Adipocyte (in vitro differentiated cells): ENCODE measurements around the gene MTUS2.

ENCODE experiments used
- DNase-seq: peaks from one replicate; pipeline ENCODE4 v3.0.0-alpha.2; 2015; ENCODE audit warnings: low read depth
- H3K27me3 ChIP-seq: replicated peaks from 2 replicates; pipeline ENCODE4 v1.7.0; 2013; ENCODE audit warnings: mild to moderate bottlenecking, low read length, moderate library complexity; ENCODE audit not compliant: control insufficient read depth, insufficient read depth
- H3K36me3 ChIP-seq: 2 replicates; pipeline ENCODE4 v1.7.0; 2013; ENCODE audit warnings: low read length, mild to moderate bottlenecking, moderate library complexity; ENCODE audit not compliant: control insufficient read depth, insufficient read depth, severe bottlenecking
- H3K4me1 ChIP-seq: 2 replicates; pipeline ENCODE4 v1.7.0; 2013; ENCODE audit warnings: mild to moderate bottlenecking, low read length, moderate library complexity; ENCODE audit not compliant: control insufficient read depth, insufficient read depth
- H3K4me3 ChIP-seq: 2 replicates; pipeline ENCODE4 v1.7.0; 2013; ENCODE audit warnings: mild to moderate bottlenecking, low read length, moderate library complexity
- H3K9ac ChIP-seq: 2 replicates; pipeline ENCODE4 v1.7.0; 2013; ENCODE audit warnings: mild to moderate bottlenecking, low read length, moderate library complexity
- H3K9me3 ChIP-seq: 2 replicates; pipeline ENCODE4 v1.7.0; 2013; ENCODE audit warnings: mild to moderate bottlenecking, low read length, moderate library complexity; ENCODE audit not compliant: control insufficient read depth

The MTUS2 gene

GRCh38 chr13:29292045-29292444 is 471.9 kb downstream of the MTUS2 start:
- Histone ChIP-seq H3K4me3 (no peak overlapping the region), H3K4me1 (no peaks in the 10 kb centered on the region), H3K36me3 (no peaks in the 10 kb centered on the region), H3K9ac (no peak overlapping the region), H3K9me3 (no peaks in the 10 kb centered on the region), H3K27me3 (peaks cover 10% of the 10 kb centered on the region)
- no peak for DNase-seq

GRCh38 chr13:29294821-29295220 is 474.7 kb downstream of the MTUS2 start:
- H3K4me1 ChIP-seq: no peaks in the 10 kb centered on the region
- H3K4me3 ChIP-seq: no peak overlapping the region
- no peaks in the 10 kb centered on the region for H3K27me3 ChIP-seq
- H3K9me3 ChIP-seq: no peaks in the 10 kb centered on the region
- H3K9ac ChIP-seq: no peak overlapping the region
- no peaks in the 10 kb centered on the region for H3K36me3 ChIP-seq
- DNase-seq: no peak

- no peaks in the 10 kb centered on the region for H3K4me1 ChIP-seq
- no peaks in the 10 kb centered on the region for H3K27me3 ChIP-seq
- H3K9me3 ChIP-seq: peaks cover 12% of the 10 kb centered on the region
- H3K36me3 ChIP-seq: no peaks in the 10 kb centered on the region
- H3K9ac ChIP-seq: no peak overlapping the region
- no peak for DNase-seq
- no peak overlapping the region for H3K4me3 ChIP-seq
Observed at GRCh38 chr13:29301027-29301426, 480.9 kb downstream of the MTUS2 start.

- no peak for DNase-seq
- no peak overlapping the region for H3K9ac ChIP-seq
- no peaks in the 10 kb centered on the region for H3K4me1 ChIP-seq
- peaks cover 25% of the 10 kb centered on the region for H3K9me3 ChIP-seq
- H3K27me3 ChIP-seq: no peaks in the 10 kb centered on the region
- no peaks in the 10 kb centered on the region for H3K36me3 ChIP-seq
- H3K4me3 ChIP-seq: no peak overlapping the region
Observed at GRCh38 chr13:29304148-29304547, 484.0 kb downstream of the MTUS2 start.

GRCh38 chr13:29310806-29311205 is 490.7 kb downstream of the MTUS2 start:
- Histone ChIP-seq H3K27me3 (no peaks in the 10 kb centered on the region), H3K4me1 (no peaks in the 10 kb centered on the region)

GRCh38 chr13:29315847-29316246 is 495.7 kb downstream of the MTUS2 start:
- DNase-seq: no peak
- no peaks in the 10 kb centered on the region for H3K36me3 ChIP-seq
- no peaks in the 10 kb centered on the region for H3K4me1 ChIP-seq
- H3K4me3 ChIP-seq: no peak overlapping the region
- H3K27me3 ChIP-seq: peaks cover 10% of the 10 kb centered on the region
- no peaks in the 10 kb centered on the region for H3K9me3 ChIP-seq
- H3K9ac ChIP-seq: no peak overlapping the region

More at GRCh38 chr13:29310806-29311205, 490.7 kb downstream of the MTUS2 start:
- Histone ChIP-seq H3K9ac (no peak overlapping the region), H3K4me3 (no peak overlapping the region), H3K36me3 (no peaks in the 10 kb centered on the region), H3K9me3 (peaks cover 15% of the 10 kb centered on the region)
- no peak for DNase-seq

- DNase-seq: no peak
- Histone ChIP-seq H3K4me1 (no peaks in the 10 kb centered on the region), H3K27me3 (peaks cover 10% of the 10 kb centered on the region), H3K4me3 (no peak overlapping the region), H3K9me3 (no peaks in the 10 kb centered on the region), H3K36me3 (no peaks in the 10 kb centered on the region), H3K9ac (no peak overlapping the region)
Observed at GRCh38 chr13:29317828-29318227, 497.7 kb downstream of the MTUS2 start.

GRCh38 chr13:29318741-29319140 is 498.6 kb downstream of the MTUS2 start:
- no peaks in the 10 kb centered on the region for H3K4me1 ChIP-seq
- H3K9me3 ChIP-seq: no peaks in the 10 kb centered on the region
- no peak overlapping the region for H3K9ac ChIP-seq
- no peak overlapping the region for H3K4me3 ChIP-seq
- no peaks in the 10 kb centered on the region for H3K36me3 ChIP-seq
- peaks cover 10% of the 10 kb centered on the region for H3K27me3 ChIP-seq
- DNase-seq: no peak

- Histone ChIP-seq H3K9me3 (no peaks in the 10 kb centered on the region), H3K27me3 (peaks cover 10% of the 10 kb centered on the region), H3K9ac (no peak overlapping the region), H3K4me1 (no peaks in the 10 kb centered on the region), H3K36me3 (no peaks in the 10 kb centered on the region), H3K4me3 (no peak overlapping the region)
- no peak for DNase-seq
Observed at GRCh38 chr13:29319451-29319850, 499.3 kb downstream of the MTUS2 start.

GRCh38 chr13:29323954-29324353 is 503.8 kb downstream of the MTUS2 start:
- no peak for DNase-seq
- no peak overlapping the region for H3K9ac ChIP-seq
- H3K27me3 ChIP-seq: peaks cover 10% of the 10 kb centered on the region
- no peaks in the 10 kb centered on the region for H3K4me1 ChIP-seq
- H3K36me3 ChIP-seq: no peaks in the 10 kb centered on the region
- H3K9me3 ChIP-seq: no peaks in the 10 kb centered on the region
- no peak overlapping the region for H3K4me3 ChIP-seq

- H3K36me3 ChIP-seq: no peaks in the 10 kb centered on the region
- DNase-seq: no peak
- no peak overlapping the region for H3K4me3 ChIP-seq
- no peaks in the 10 kb centered on the region for H3K4me1 ChIP-seq
- H3K9me3 ChIP-seq: no peaks in the 10 kb centered on the region
- H3K9ac ChIP-seq: no peak overlapping the region
- peaks cover 4% of the 10 kb centered on the region for H3K27me3 ChIP-seq
Observed at GRCh38 chr13:29324601-29325000, 504.5 kb downstream of the MTUS2 start.

- Histone ChIP-seq H3K4me1 (no peaks in the 10 kb centered on the region), H3K36me3 (no peaks in the 10 kb centered on the region), H3K9ac (no peak overlapping the region)
Observed at GRCh38 chr13:29328501-29328900, 508.4 kb downstream of the MTUS2 start.

More at GRCh38 chr13:29328501-29328900, 508.4 kb downstream of the MTUS2 start:
- Histone ChIP-seq H3K27me3 (no peaks in the 10 kb centered on the region), H3K4me3 (no peak overlapping the region), H3K9me3 (no peaks in the 10 kb centered on the region)
- DNase-seq: no peak
